HepG2 (cell line): ENCODE data around the gene RAB11FIP5. TPM values are rescaled to one million over a fixed set of nuclear protein-coding genes. Genes with fewer than 3 reads are reported as not detected.
"Not testable (repeated sequence)": the region's sequence is repeated elsewhere in the genome, so short reads cannot be mapped to it uniquely, and the experiment has no call there.

Source experiments
- ATAC-seq: fragments of 200-7000 bp; cut with Tn5 transposase; 3 replicates; pipeline ENCODE4 v1.9.1; 2020; ENCODE audit warnings: mild to moderate bottlenecking, moderate library complexity
- BruUV-seq: library from RNA; stranded (reverse); fragments of 400-500 nt; replicated peaks from 2 replicates; lab custom pipeline; 2021; lab: Mats Ljungman, UMichigan
- CTCF ChIA-PET: fragments of 300-600 bp; formaldehyde crosslinking; extraction: SDS; loops from one replicate; lab custom pipeline; 2021; ENCODE audit warnings: low total read pairs, inconsistent platforms, low intra/inter-chr PET ratio; lab: Yijun Ruan, JAX
- POLR2A ChIA-PET: fragments of 350-600 bp; sonication (Branson Sonifier 250); formaldehyde crosslinking; loops from one replicate; lab custom pipeline; 2020; ENCODE audit warnings: antibody characterized with exemption, inconsistent platforms; lab: Yijun Ruan, JAX
- DNase-seq: peaks from one replicate; pipeline ENCODE4 v3.0.0-alpha.2; 2015; ENCODE audit warnings: low spot score
- FAIRE-seq: peaks from 3 replicates; lab custom pipeline; 2011; peaks lifted over from hg19 to GRCh38; lab: Jason Lieb, UNC
- H2AFZ ChIP-seq: one replicate; pipeline ENCODE4 v1.6.1; 2011; ENCODE audit warnings: low read length, inconsistent platforms
- H3K27ac ChIP-seq: fragments of 300-600 bp; 3 replicates; pipeline ENCODE4 v1.8.0; 2011; ENCODE audit warnings: mixed run types, mild to moderate bottlenecking, mixed read lengths, low read length, inconsistent platforms; ENCODE audit not compliant: insufficient read depth; ENCODE audit errors: extremely low read length
- H3K27me3 ChIP-seq, 2 experiments: fragments of 200-600 bp in 1 of 2; 2 replicates in 1 of 2; 3 replicates in 1 of 2; pipeline versions ENCODE4 v1.6.0 to v1.8.0; 2011; ENCODE audit warnings: low read length in 2 of 2, mild to moderate bottlenecking in 2 of 2, moderate library complexity in 2 of 2, inconsistent platforms in 1 of 2; ENCODE audit not compliant: insufficient read depth in 2 of 2, control insufficient read depth in 1 of 2
- H3K36me3 ChIP-seq, 2 experiments: fragments of 200-600 bp in 1 of 2; replicated peaks in 1 of 2; 2 replicates in 1 of 2; 3 replicates in 1 of 2; pipeline versions ENCODE4 v1.5.1 to v1.8.0; 2011; ENCODE audit warnings: low read length in 2 of 2, inconsistent platforms in 1 of 2; ENCODE audit not compliant: insufficient read depth in 2 of 2, control insufficient read depth in 1 of 2
- H3K4me1 ChIP-seq: 2 replicates; pipeline ENCODE4 v1.5.1; 2012; ENCODE audit warnings: low read length, inconsistent platforms; ENCODE audit not compliant: insufficient read depth
- H3K4me2 ChIP-seq: 2 replicates; pipeline ENCODE4 v1.6.0; 2011; ENCODE audit warnings: low read depth, low read length, inconsistent platforms
- H3K4me3 ChIP-seq, 3 experiments: fragments of 200-600 bp in 1 of 3; sonication (generic), shearing (Covaris generic) in 1 of 3; replicated peaks in 1 of 3; 2 replicates each; pipeline ENCODE4 v1.5.1; 2011 to 2016; ENCODE audit warnings: low read length in 3 of 3, inconsistent platforms in 2 of 3, low read depth in 2 of 3, mild to moderate bottlenecking in 2 of 3, control low read depth in 1 of 3, mixed read lengths in 1 of 3; ENCODE audit not compliant: insufficient read depth in 1 of 3
- H3K79me2 ChIP-seq: one replicate; pipeline ENCODE4 v1.6.1; 2011; ENCODE audit warnings: low read length, inconsistent platforms; ENCODE audit not compliant: insufficient read depth
- H3K9ac ChIP-seq: 2 replicates; pipeline ENCODE4 v1.6.0; 2011; ENCODE audit warnings: mild to moderate bottlenecking, low read depth, low read length, inconsistent platforms; ENCODE audit not compliant: insufficient read depth
- H3K9me3 ChIP-seq: 2 replicates; pipeline ENCODE4 v1.5.1; 2012; ENCODE audit warnings: mild to moderate bottlenecking, low read length
- H4K20me1 ChIP-seq: 2 replicates; pipeline ENCODE4 v1.6.0; 2011; ENCODE audit warnings: inconsistent platforms, mild to moderate bottlenecking, low read length, moderate library complexity; ENCODE audit not compliant: insufficient read depth
- ERF ChIP-seq: IDR thresholded peaks from 2 replicates; pipeline ENCODE4 v1.6.1; 2018; ENCODE audit warnings: missing biosample characterization, missing genetic modification reagents
- POGZ ChIP-seq: sonication (generic); formaldehyde crosslinking; IDR thresholded peaks from 2 replicates; pipeline ENCODE4 v1.4.0; 2020; ENCODE audit warnings: mild to moderate bottlenecking, missing genetic modification reagents
- RXRB ChIP-seq: IDR thresholded peaks from 2 replicates; pipeline ENCODE4 v1.6.1; 2016; ENCODE audit warnings: borderline replicate concordance, missing genetic modification reagents, missing compliant biosample characterization
- SPEN ChIP-seq: sonication (generic); formaldehyde crosslinking; IDR thresholded peaks from 2 replicates; pipeline ENCODE4 v1.5.1; 2020; ENCODE audit warnings: low read depth, mild to moderate bottlenecking, missing genetic modification reagents
- YEATS4 ChIP-seq: sonication (generic); formaldehyde crosslinking; IDR thresholded peaks from 2 replicates; pipeline ENCODE4 v1.4.0; 2020; ENCODE audit warnings: missing genetic modification reagents, borderline replicate concordance
- ZFX ChIP-seq: sonication (generic); formaldehyde crosslinking; IDR thresholded peaks from 2 replicates; pipeline ENCODE4 v1.4.0; 2020; ENCODE audit warnings: mild to moderate bottlenecking, low read depth, missing genetic modification reagents, moderate library complexity
- ZFY ChIP-seq: sonication (generic); formaldehyde crosslinking; IDR thresholded peaks from 2 replicates; pipeline ENCODE4 v1.4.0; 2020; ENCODE audit warnings: missing genetic modification reagents
- WGBS: methylation state at CpG from one replicate; pipeline ENCODE4 v1.1.6; 2017; ENCODE audit warnings: low lambda C conversion rate; 5-methylcytosine and 5-hydroxymethylcytosine counted together
- in situ Hi-C: cut with HindIII; loops from 2 replicates; pipeline ENCODE4 v1.10.0; 2017; ENCODE audit warnings: low pct_unique_long_range_greater_than_20kb; ENCODE audit not compliant: extremely low pct_ligation_motif_present
- intact Hi-C: fragments of 100-400 bp; cut with micrococcal nuclease; formaldehyde crosslinking; loops from one replicate; pipeline ENCODE4 v1.10.0; 2022; ENCODE audit not compliant: unreplicated experiment
- polyA plus RNA-seq, 8 experiments: library from polyadenylated mRNA; depleted of rRNA in 3 of 8; stranded (reverse) in 7 of 8; unstranded in 1 of 8; fragments of >200 nt; fragmentation: Illumina TruSeq in 4 of 8; extraction: Trizol in 4 of 8; gene quantifications; 2 replicates each; pipeline versions ENCODE4 v1.2.1 to v1.2.3, GENCODE V29; 2011 to 2016; ENCODE audit warnings: low read depth in 4 of 8, missing spikeins in 1 of 8, mixed read lengths in 1 of 8; ENCODE audit not compliant: insufficient read depth in 1 of 8
- total RNA-seq, 5 experiments: library from RNA; depleted of rRNA; stranded (reverse); fragments of >200 nt; fragmentation: Illumina TruSeq; extraction: Trizol; gene quantifications; 2 replicates each; pipeline ENCODE4 v1.2.3, GENCODE V29; 2016; ENCODE audit warnings: low read depth in 1 of 5
- TF ChIP-seq, protein P1 (sequence below): sonication (generic); formaldehyde crosslinking; conservative IDR thresholded peaks from 2 replicates; pipeline ENCODE4 v1.8.1; 2023; ENCODE audit warnings: missing genetic modification reagents
- TF ChIP-seq, protein P2 (sequence below): sonication (generic); formaldehyde crosslinking; IDR thresholded peaks from 2 replicates; pipeline ENCODE4 v1.4.0; 2020; ENCODE audit warnings: mild to moderate bottlenecking, missing genetic modification reagents
- TF ChIP-seq, protein P3 (sequence below): sonication (generic); formaldehyde crosslinking; IDR thresholded peaks from 2 replicates; pipeline ENCODE4 v1.4.0; 2020; ENCODE audit warnings: missing genetic modification reagents
- TF ChIP-seq, protein P4 (sequence below): sonication (generic); formaldehyde crosslinking; IDR thresholded peaks from 2 replicates; pipeline ENCODE4 v1.4.0; 2020; ENCODE audit warnings: missing genetic modification reagents

RAB11FIP5 gene
- total and polyA plus RNA-seq, 2 of the 13 experiments (the other 11 are each of a cell fraction or from before 2014, with no cell fraction given), result 9.4 to 22.9 TPM

DNA sequence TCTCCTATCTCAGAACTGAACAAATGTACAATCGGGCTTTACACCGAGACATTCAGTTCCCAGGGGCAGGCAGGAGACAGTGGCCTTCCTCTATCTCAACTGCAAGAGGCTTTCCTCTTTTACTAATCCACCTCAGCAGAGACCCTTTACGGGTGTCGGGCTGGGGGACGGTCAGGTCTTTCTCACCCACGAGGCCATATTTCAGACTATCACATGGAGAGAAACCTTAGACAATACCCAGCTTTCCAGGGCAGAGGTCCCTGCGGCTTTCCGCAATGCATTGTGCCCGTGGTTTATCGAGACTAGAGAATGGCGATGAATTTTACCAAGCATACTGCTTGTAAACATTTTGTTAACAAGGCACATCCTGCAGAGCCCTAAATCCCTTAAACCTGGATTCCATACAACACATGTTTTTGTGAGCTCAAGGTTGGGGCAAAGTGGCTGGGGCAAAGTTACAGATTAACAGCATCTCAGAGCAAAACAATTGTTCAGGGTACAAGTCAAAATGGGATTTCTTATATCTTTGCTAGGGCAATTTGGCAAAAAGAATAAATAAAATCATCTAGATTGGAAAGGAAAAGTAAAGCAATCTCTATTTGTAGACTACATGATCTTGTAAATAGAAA lies 7.0 kb upstream of the RAB11FIP5 start:
- H3K27me3 ChIP-seq, FAIRE-seq, in situ Hi-C loops, H4K20me1 ChIP-seq, intact Hi-C loops, BruUV-seq, H3K79me2 ChIP-seq, H3K9me3 ChIP-seq, CTCF ChIA-PET, H3K36me3 ChIP-seq, DNase-seq, ATAC-seq: not testable (repeated sequence)
- Histone ChIP-seq H3K4me1 (peaks cover 30% of the 10 kb centered on the region), H3K27ac (peak overlapping the region; percentile 51), H3K4me3 (peak overlapping the region; percentile 12 to 51 (median 28); a peak in 5 of 6 replicates), H3K4me2 (peak overlapping the region; percentile 73), H2AFZ (peak overlapping the region; percentile 48), H3K9ac (peak overlapping the region; percentile 34; the same call in 1 of the 2 replicates)
- POLR2A ChIA-PET, result interaction anchor here (1.2 kb wide), 1 partner anchor 26 kb away, joined by 3 read pairs; no protein-coding TSS in a partner anchor
- WGBS, result 11% methylated on average over 11 of the region's 11 CpGs
- TF ChIP-seq, protein P1, sequence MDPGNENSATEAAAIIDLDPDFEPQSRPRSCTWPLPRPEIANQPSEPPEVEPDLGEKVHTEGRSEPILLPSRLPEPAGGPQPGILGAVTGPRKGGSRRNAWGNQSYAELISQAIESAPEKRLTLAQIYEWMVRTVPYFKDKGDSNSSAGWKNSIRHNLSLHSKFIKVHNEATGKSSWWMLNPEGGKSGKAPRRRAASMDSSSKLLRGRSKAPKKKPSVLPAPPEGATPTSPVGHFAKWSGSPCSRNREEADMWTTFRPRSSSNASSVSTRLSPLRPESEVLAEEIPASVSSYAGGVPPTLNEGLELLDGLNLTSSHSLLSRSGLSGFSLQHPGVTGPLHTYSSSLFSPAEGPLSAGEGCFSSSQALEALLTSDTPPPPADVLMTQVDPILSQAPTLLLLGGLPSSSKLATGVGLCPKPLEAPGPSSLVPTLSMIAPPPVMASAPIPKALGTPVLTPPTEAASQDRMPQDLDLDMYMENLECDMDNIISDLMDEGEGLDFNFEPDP (CRISPR knock-in tag), result 0 out of 2 replicates have a peak, but pooled peaks have one; percentile 36
- TF ChIP-seq, protein P2, sequence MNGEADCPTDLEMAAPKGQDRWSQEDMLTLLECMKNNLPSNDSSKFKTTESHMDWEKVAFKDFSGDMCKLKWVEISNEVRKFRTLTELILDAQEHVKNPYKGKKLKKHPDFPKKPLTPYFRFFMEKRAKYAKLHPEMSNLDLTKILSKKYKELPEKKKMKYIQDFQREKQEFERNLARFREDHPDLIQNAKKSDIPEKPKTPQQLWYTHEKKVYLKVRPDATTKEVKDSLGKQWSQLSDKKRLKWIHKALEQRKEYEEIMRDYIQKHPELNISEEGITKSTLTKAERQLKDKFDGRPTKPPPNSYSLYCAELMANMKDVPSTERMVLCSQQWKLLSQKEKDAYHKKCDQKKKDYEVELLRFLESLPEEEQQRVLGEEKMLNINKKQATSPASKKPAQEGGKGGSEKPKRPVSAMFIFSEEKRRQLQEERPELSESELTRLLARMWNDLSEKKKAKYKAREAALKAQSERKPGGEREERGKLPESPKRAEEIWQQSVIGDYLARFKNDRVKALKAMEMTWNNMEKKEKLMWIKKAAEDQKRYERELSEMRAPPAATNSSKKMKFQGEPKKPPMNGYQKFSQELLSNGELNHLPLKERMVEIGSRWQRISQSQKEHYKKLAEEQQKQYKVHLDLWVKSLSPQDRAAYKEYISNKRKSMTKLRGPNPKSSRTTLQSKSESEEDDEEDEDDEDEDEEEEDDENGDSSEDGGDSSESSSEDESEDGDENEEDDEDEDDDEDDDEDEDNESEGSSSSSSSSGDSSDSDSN (CRISPR knock-in tag), result 0 out of 2 replicates have a peak, but pooled peaks have one; percentile 32
- TF ChIP-seq RXRB (peak; percentile 16; the same call in 1 of the 2 replicates), ZFX (CRISPR knock-in tag) (peak; percentile 53; the same call in 1 of the 2 replicates), SPEN (CRISPR knock-in tag) (peak; percentile 33; the same call in 1 of the 2 replicates), POGZ (0 out of 2 replicates have a peak, but pooled peaks have one; percentile 26), ZFY (peak; percentile 35; the same call in 1 of the 2 replicates), YEATS4 (peak; percentile 40; the same call in 1 of the 2 replicates), ERF (CRISPR knock-in tag) (0 out of 2 replicates have a peak, but pooled peaks have one; percentile 21)
- TF ChIP-seq, protein P3, sequence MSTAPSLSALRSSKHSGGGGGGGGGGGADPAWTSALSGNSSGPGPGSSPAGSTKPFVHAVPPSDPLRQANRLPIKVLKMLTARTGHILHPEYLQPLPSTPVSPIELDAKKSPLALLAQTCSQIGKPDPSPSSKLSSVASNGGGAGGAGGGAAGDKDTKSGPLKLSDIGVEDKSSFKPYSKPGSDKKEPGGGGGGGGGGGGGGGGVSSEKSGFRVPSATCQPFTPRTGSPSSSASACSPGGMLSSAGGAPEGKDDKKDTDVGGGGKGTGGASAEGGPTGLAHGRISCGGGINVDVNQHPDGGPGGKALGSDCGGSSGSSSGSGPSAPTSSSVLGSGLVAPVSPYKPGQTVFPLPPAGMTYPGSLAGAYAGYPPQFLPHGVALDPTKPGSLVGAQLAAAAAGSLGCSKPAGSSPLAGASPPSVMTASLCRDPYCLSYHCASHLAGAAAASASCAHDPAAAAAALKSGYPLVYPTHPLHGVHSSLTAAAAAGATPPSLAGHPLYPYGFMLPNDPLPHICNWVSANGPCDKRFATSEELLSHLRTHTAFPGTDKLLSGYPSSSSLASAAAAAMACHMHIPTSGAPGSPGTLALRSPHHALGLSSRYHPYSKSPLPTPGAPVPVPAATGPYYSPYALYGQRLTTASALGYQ (CRISPR knock-in tag), result 0 out of 2 replicates have a peak, but pooled peaks have one; percentile 30
- TF ChIP-seq, protein P4, sequence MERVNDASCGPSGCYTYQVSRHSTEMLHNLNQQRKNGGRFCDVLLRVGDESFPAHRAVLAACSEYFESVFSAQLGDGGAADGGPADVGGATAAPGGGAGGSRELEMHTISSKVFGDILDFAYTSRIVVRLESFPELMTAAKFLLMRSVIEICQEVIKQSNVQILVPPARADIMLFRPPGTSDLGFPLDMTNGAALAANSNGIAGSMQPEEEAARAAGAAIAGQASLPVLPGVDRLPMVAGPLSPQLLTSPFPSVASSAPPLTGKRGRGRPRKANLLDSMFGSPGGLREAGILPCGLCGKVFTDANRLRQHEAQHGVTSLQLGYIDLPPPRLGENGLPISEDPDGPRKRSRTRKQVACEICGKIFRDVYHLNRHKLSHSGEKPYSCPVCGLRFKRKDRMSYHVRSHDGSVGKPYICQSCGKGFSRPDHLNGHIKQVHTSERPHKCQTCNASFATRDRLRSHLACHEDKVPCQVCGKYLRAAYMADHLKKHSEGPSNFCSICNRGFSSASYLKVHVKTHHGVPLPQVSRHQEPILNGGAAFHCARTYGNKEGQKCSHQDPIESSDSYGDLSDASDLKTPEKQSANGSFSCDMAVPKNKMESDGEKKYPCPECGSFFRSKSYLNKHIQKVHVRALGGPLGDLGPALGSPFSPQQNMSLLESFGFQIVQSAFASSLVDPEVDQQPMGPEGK (CRISPR knock-in tag), result 0 out of 2 replicates have a peak, but pooled peaks have one; percentile 23
